CD4-positive, CD25-positive, alpha-beta regulatory T cell (primary cell): ENCODE data around the gene ZEB1. TPM values are rescaled to one million over a fixed set of nuclear protein-coding genes. Genes with fewer than 3 reads are reported as not detected.
"Not testable (repeated sequence)": the region's sequence is repeated elsewhere in the genome, so short reads cannot be mapped to it uniquely, and the experiment has no call there.

Experiments
- ATAC-seq, 2 donors: fragments of 150-1000 bp; cut with Tn5 transposase; one replicate each; pipeline ENCODE4 v1.10.0; 2021; ENCODE audit warnings: low read depth in 2 of 2, moderate number of reproducible peaks in 2 of 2, moderate library complexity in 1 of 2
- DNase-seq, 3 donors: peaks; one replicate each; pipeline versions ENCODE4 v3.0.0 to v3.0.0-alpha.2; 2012 to 2022; ENCODE audit warnings: mixed read lengths in 1 of 3
- H3K27ac ChIP-seq: one replicate; pipeline ENCODE4 v1.7.0; 2013; ENCODE audit warnings: mild to moderate bottlenecking, low read length; ENCODE audit not compliant: insufficient read depth, poor library complexity, severe bottlenecking
- H3K27me3 ChIP-seq: one replicate; pipeline ENCODE4 v1.7.0; 2013; ENCODE audit warnings: low read length; ENCODE audit not compliant: control insufficient read depth, insufficient read depth
- H3K36me3 ChIP-seq: one replicate; pipeline ENCODE4 v1.7.0; 2013; ENCODE audit warnings: mild to moderate bottlenecking, low read length, moderate library complexity; ENCODE audit not compliant: control insufficient read depth, insufficient read depth
- H3K4me1 ChIP-seq: 2 replicates; pipeline ENCODE4 v1.7.0; 2013; ENCODE audit warnings: mild to moderate bottlenecking, low read length; ENCODE audit not compliant: insufficient read depth, control insufficient read depth, poor library complexity, severe bottlenecking
- H3K4me3 ChIP-seq: one replicate; pipeline ENCODE4 v1.7.0; 2013; ENCODE audit warnings: low read depth, mild to moderate bottlenecking, low read length, moderate library complexity
- H3K9me3 ChIP-seq, 2 experiments: 1 replicate in 1 of 2; 2 replicates in 1 of 2; pipeline ENCODE4 v1.7.0; 2013; ENCODE audit warnings: low read length in 2 of 2, mild to moderate bottlenecking in 1 of 2, moderate library complexity in 1 of 2; ENCODE audit not compliant: control insufficient read depth in 2 of 2
- H3K27ac Mint-ChIP-seq, 3 donors: one replicate each; pipeline ENCODE4 v1.8.0; 2020 to 2022; ENCODE audit warnings: mild to moderate bottlenecking in 3 of 3, mixed read lengths in 3 of 3, moderate library complexity in 2 of 3
- H3K27me3 Mint-ChIP-seq: one replicate; pipeline ENCODE4 v1.8.0; 2022; ENCODE audit warnings: mild to moderate bottlenecking, mixed read lengths
- H3K36me3 Mint-ChIP-seq: one replicate; pipeline ENCODE4 v1.8.0; 2020; ENCODE audit warnings: mixed read lengths
- H3K4me1 Mint-ChIP-seq, 4 donors: one replicate each; pipeline ENCODE4 v1.8.0; 2020 to 2022; ENCODE audit warnings: mixed read lengths in 4 of 4, mild to moderate bottlenecking in 1 of 4
- H3K4me3 Mint-ChIP-seq, 4 donors: one replicate each; pipeline ENCODE4 v1.8.0; 2020 to 2022; ENCODE audit warnings: mild to moderate bottlenecking in 4 of 4, mixed read lengths in 4 of 4, moderate library complexity in 3 of 4
- H3K9me3 Mint-ChIP-seq, 7 donors: one replicate each; pipeline ENCODE4 v1.8.0; 2020 to 2022; ENCODE audit warnings: mixed read lengths in 7 of 7, mild to moderate bottlenecking in 3 of 7, moderate library complexity in 2 of 7
- polyA plus RNA-seq, 4 donors: library from polyadenylated mRNA; unstranded; fragments of 300-500 nt; fragmentation: Illumina TruSeq; gene quantifications; one replicate each; pipeline ENCODE4 v1.2.3, GENCODE V29; 2021
- total RNA-seq: library from RNA; stranded (reverse); gene quantifications from one replicate; pipeline ENCODE4 v1.2.3, GENCODE V29; 2022

Gene ZEB1
- total and polyA plus RNA-seq, 5 donors from 2014 or later = 26.2 to 150 (median 30.8) TPM

DNA sequence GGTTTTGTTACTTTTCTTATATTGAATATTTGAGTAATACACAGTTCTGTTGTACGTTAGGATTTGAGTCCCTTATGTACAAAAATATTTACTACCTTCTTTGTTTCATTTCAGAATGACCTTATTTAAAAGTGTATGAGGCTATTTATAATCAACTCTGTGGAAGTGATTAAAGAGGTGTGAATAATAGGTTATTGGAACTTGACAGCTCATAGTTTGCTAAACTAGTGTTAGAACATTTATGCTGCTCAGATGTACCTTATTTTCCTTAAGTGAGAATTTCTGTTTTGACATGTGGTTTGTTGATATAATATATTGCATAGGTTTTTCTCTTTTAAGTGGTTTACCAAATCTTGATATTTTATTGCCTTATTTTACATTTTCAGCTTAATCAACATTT, 105.5 kb downstream of the ZEB1 start:
- Mint-ChIP-seq H3K36me3 (peaks cover 23% of the 10 kb centered on the region), H3K4me1 (peaks cover 35 to 79% (median 70%) of the 10 kb centered on the region in 4 donors), H3K4me3 (no peak overlapping the region), H3K27me3 (no peaks in the 10 kb centered on the region), H3K27ac (no peak overlapping the region), H3K9me3 (peaks cover 0 to 5% (median 1%) of the 10 kb centered on the region in 7 donors)
- ATAC-seq (no peak), DNase-seq (no peak)
- Histone ChIP-seq H3K4me1 (no peaks in the 10 kb centered on the region), H3K4me3 (no peak overlapping the region), H3K9me3 (no peaks in the 10 kb centered on the region), H3K27me3 (no peaks in the 10 kb centered on the region), H3K27ac (no peak overlapping the region), H3K36me3 (no peaks in the 10 kb centered on the region)

DNA sequence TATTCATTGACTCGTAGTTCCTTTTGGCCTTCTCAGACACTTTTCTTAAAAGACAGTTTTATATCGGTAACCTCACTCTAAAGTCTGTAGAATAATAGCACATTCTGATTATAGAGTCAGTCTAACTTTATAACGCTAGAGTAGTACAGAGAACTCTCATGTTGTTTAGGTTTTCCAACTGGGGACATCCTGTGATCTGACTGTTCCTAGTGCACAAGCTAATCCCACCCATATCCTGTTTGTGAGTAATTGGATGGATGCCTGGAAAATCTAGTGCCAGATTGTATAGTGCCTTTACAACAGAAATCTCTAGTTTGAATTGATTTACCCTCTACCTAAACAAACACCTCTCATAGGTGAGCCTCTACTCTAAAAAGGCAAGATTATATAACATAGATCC, 107.4 kb downstream of the ZEB1 start:
- Histone ChIP-seq H3K27ac (no peak overlapping the region), H3K4me3 (no peak overlapping the region), H3K27me3 (no peaks in the 10 kb centered on the region), H3K36me3 (no peaks in the 10 kb centered on the region), H3K4me1 (no peaks in the 10 kb centered on the region), H3K9me3 (no peaks in the 10 kb centered on the region)
- H3K4me1 Mint-ChIP-seq = peaks cover 29 to 63% (median 55%) of the 10 kb centered on the region in 4 donors
- no peaks in the 10 kb centered on the region for H3K27me3 Mint-ChIP-seq
- peaks cover 0 to 5% (median 1%) of the 10 kb centered on the region in 7 donors for H3K9me3 Mint-ChIP-seq
- no peak overlapping the region for H3K27ac Mint-ChIP-seq
- peaks cover 18% of the 10 kb centered on the region for H3K36me3 Mint-ChIP-seq
- no peak for DNase-seq
- peak overlapping the region in 1 of 4 donors; percentile 10 for H3K4me3 Mint-ChIP-seq
- ATAC-seq = no peak

DNA sequence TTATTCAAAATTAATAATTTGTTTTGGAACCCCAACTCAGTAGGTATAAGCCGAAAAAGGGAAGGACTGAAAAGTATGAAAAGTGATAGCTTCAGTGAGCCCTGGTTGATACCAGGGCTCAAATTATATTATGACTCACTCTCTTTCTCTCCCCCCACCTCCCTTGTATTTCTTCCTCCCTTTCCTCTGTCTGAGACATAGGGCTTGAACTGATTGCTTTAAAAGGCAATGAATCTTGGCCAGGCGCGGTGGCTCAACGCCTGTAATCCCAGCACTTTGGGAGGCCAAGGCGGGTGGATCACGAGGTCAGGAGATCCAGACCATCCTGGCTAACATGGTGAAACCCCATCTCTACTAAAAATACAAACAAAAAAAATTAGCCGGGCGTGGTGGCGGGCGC, 108.3 kb downstream of the ZEB1 start:
- DNase-seq, H3K27ac ChIP-seq, H3K27me3 Mint-ChIP-seq, H3K4me3 ChIP-seq, H3K36me3 ChIP-seq, H3K27me3 ChIP-seq, H3K27ac Mint-ChIP-seq, H3K4me3 Mint-ChIP-seq, H3K9me3 ChIP-seq, H3K4me1 ChIP-seq, ATAC-seq, H3K9me3 Mint-ChIP-seq: not testable (repeated sequence)
- peaks cover 13% of the 10 kb centered on the region for H3K36me3 Mint-ChIP-seq
- H3K4me1 Mint-ChIP-seq = peaks cover 29 to 57% (median 47%) of the 10 kb centered on the region in 4 donors

DNA sequence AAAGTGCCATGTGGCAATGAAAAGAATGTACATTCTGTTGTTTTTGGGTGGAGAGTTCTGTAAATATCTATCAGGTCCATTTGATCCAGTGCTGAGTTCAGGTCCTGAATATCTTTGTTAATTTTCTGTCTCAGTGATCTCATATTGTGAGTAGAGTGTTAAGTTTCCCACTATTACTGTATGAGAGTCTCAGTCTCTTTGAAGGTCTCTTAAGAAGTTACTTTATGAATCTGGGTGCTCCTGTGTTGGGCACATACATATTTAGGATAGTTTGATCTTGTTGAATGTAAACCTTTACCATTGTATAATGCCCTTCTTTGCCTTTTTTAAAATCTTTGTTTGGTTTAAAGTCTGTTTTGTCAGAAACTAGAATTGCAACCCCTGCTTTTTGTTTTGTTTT, 109.5 kb downstream of the ZEB1 start:
- not testable (repeated sequence) for H3K36me3 ChIP-seq, H3K9me3 Mint-ChIP-seq, ATAC-seq, H3K4me3 Mint-ChIP-seq, H3K27me3 ChIP-seq, DNase-seq, H3K4me3 ChIP-seq, H3K4me1 ChIP-seq, H3K9me3 ChIP-seq, H3K27me3 Mint-ChIP-seq, H3K27ac ChIP-seq
- peaks cover 20 to 52% (median 39%) of the 10 kb centered on the region in 4 donors for H3K4me1 Mint-ChIP-seq
- H3K27ac Mint-ChIP-seq = peak overlapping the region; percentile 5 to 53 (median 6)
- H3K36me3 Mint-ChIP-seq = peaks cover 13% of the 10 kb centered on the region

DNA sequence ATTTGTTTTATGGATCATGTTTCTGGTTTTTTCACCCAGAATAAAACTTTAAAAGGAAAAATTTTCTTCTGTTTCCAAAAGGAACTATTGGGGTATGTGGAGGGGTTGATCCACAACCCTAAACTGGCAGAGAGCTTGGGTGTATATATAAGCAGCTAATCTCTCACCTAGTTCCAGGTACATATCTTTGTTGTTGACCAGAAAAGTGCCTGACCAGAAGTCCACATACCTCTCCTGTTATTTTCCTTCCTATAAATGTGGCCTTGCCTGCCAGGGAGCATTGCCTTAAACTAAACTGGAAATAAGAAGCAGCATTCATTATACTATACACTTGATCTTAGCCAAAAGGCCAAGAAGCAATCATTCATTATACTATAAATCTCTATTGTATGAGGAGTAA, 112.0 kb downstream of the ZEB1 start:
- no peaks in the 10 kb centered on the region for H3K27me3 ChIP-seq
- H3K27ac ChIP-seq = no peak overlapping the region
- no peak overlapping the region for H3K4me3 Mint-ChIP-seq
- no peak for ATAC-seq
- peaks cover 0 to 5% (median 1%) of the 10 kb centered on the region in 7 donors for H3K9me3 Mint-ChIP-seq
- H3K27me3 Mint-ChIP-seq = no peaks in the 10 kb centered on the region
- no peaks in the 10 kb centered on the region for H3K4me1 ChIP-seq
- H3K9me3 ChIP-seq = no peaks in the 10 kb centered on the region
- peaks cover 22% of the 10 kb centered on the region for H3K36me3 Mint-ChIP-seq
- H3K4me1 Mint-ChIP-seq = peaks cover 19 to 44% (median 34%) of the 10 kb centered on the region in 4 donors
- no peaks in the 10 kb centered on the region for H3K36me3 ChIP-seq
- DNase-seq = no peak
- H3K4me3 ChIP-seq = no peak overlapping the region
- no peak overlapping the region for H3K27ac Mint-ChIP-seq

DNA sequence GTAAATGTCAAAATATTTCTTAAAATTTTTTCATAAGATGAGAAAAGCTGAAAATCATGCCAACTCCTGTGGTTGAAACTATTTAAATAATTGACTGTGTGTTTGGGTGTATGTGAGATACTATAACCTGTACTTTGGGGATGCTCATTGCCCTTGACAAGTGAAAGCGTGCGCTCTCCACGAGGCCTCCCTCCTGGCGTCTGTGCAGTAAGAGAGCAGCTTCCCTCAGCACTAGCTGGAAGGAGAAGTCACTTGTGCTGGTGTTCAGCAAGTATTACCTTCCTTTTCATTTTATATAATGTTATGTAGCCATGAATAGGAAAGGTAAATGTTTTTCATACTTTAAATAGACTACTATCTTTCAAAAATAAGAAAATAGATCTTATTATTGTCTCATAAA, 118.9 kb downstream of the ZEB1 start:
- no peak overlapping the region for H3K27ac Mint-ChIP-seq
- H3K4me3 Mint-ChIP-seq = no peak overlapping the region
- DNase-seq = no peak
- Histone ChIP-seq H3K9me3 (peaks cover 0 to 5% of the 10 kb centered on the region in 2 experiments), H3K4me1 (no peaks in the 10 kb centered on the region), H3K27ac (no peak overlapping the region), H3K27me3 (no peaks in the 10 kb centered on the region), H3K4me3 (no peak overlapping the region), H3K36me3 (no peaks in the 10 kb centered on the region)
- no peak for ATAC-seq
- no peaks in the 10 kb centered on the region for H3K27me3 Mint-ChIP-seq
- H3K4me1 Mint-ChIP-seq = peaks cover 8 to 25% (median 17%) of the 10 kb centered on the region in 4 donors
- peaks cover 1 to 19% (median 10%) of the 10 kb centered on the region in 7 donors for H3K9me3 Mint-ChIP-seq
- H3K36me3 Mint-ChIP-seq = peaks cover 26% of the 10 kb centered on the region

DNA sequence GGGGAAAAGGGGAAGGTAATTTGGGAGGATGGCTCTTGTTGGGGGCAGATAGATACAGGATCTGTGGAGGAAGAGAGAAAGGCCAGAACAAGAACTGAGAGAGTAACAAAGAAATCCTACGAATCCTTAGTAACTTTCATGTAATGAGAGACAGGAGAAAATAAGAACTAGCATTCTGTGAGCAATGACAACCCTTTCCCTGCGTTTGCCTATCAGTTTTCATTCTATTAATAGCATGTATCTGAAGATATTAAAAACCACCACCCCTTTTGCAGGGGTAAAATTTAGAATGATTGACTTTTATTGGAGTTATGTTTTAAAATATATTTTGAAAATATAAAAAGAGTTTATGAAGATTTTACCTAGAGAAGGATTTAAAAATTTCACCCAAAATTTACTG, 132.8 kb downstream of the ZEB1 start:
- H3K36me3 Mint-ChIP-seq = peaks cover 29% of the 10 kb centered on the region
- no peak for DNase-seq

DNA sequence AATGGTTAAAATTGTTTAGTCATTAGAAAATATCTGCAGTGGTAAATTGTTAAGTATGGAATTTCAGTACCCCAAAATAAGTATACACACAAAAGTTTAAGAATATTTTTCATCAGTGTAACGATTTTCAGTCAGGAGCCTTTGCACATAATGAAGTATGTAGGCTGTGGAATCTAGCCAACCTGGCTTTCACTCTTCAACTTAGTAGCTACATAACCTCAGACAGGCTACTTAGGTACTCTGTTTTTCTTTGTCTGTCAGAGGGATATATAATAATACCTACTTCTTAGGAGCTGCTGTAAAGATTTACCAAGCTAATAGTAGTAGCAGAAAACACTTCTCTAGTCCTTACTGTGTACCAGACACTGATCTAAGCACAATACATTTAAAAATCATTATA, 137.5 kb downstream of the ZEB1 start:
- no peaks in the 10 kb centered on the region for H3K27me3 ChIP-seq
- H3K27ac ChIP-seq = no peak overlapping the region
- Mint-ChIP-seq H3K27me3 (no peaks in the 10 kb centered on the region), H3K36me3 (peaks cover 31% of the 10 kb centered on the region), H3K9me3 (peaks cover 0 to 28% (median 5%) of the 10 kb centered on the region in 7 donors), H3K4me3 (no peak overlapping the region), H3K27ac (no peak overlapping the region), H3K4me1 (peaks cover 14 to 46% (median 27%) of the 10 kb centered on the region in 4 donors)
- H3K9me3 ChIP-seq = peaks cover under 1 to 3% of the 10 kb centered on the region in 2 experiments
- no peak for DNase-seq
- no peak for ATAC-seq
- no peak overlapping the region for H3K4me3 ChIP-seq
- no peaks in the 10 kb centered on the region for H3K4me1 ChIP-seq
- H3K36me3 ChIP-seq = peaks cover 6% of the 10 kb centered on the region

More for the DNA sequence above, 132.8 kb downstream of the ZEB1 start:
- Histone ChIP-seq H3K27ac (no peak overlapping the region), H3K36me3 (peaks cover 4% of the 10 kb centered on the region), H3K27me3 (no peaks in the 10 kb centered on the region), H3K9me3 (peaks cover 0 to 8% of the 10 kb centered on the region in 2 experiments), H3K4me1 (no peaks in the 10 kb centered on the region), H3K4me3 (no peak overlapping the region)
- H3K4me1 Mint-ChIP-seq = peaks cover 8 to 34% (median 18%) of the 10 kb centered on the region in 4 donors
- no peak overlapping the region for H3K4me3 Mint-ChIP-seq
- H3K9me3 Mint-ChIP-seq = peaks cover 0 to 30% (median 6%) of the 10 kb centered on the region in 7 donors
- ATAC-seq = no peak
- H3K27me3 Mint-ChIP-seq = no peaks in the 10 kb centered on the region
- H3K27ac Mint-ChIP-seq = peak overlapping the region in 1 of 3 donors; percentile 64
